Dedifferentiated amniotic fluid mesenchymal stem cell (primary cell): ENCODE measurements around the gene MYL6B.

ENCODE experiments used
- DNase-seq: peaks from one replicate; pipeline ENCODE4 v3.0.0-alpha.2; 2016; ENCODE audit errors: extremely low spot score

Gene MYL6B

DNA sequence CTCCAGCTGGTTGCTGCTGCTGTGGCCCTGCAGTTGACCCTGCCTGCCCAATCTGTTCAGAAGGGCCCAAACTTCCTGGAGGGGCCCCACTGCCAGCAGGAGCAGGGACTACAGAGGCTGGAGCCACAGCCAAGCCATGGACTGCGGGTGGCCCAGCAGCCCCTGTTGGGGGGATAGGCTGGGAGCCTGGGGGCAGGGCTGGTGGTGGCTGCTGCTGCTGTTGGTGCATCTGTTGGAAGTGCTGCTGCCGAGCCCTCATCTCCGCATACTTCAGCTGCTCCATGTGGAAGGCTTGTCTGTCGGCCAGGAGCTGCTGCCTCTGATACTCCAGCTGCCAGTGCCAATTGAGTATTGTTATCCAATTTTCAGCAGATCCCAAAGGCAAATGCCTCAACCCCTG lies 13.0 kb downstream of the MYL6B start:
- no peak for DNase-seq

DNA sequence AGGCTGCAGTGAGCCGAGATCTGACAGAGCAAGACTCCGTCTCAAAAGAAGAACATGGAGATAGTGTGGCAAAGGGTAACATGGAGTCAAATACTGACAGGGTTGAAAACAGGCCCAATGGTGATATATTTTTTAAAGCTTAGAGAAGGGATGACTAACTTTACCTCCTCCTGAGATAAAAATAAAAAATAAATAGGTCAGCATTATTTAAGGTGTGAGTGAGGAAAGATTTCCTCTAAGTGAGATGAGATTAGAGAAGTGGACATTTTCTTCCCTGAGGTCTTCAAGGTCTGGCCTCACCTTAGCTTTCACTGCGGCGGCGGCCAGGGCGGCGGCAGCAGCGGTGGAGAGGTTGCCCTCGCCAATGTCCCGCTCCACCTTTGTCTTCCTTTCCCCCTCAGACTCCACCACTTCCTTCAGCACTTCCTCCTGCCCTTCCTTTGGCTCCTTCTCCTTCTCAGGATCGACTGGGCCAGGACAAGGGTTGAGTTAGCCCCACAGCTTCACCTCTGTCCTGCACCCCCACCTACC lies 16.9 kb downstream of the MYL6B start:
- DNase-seq: no peak

DNA sequence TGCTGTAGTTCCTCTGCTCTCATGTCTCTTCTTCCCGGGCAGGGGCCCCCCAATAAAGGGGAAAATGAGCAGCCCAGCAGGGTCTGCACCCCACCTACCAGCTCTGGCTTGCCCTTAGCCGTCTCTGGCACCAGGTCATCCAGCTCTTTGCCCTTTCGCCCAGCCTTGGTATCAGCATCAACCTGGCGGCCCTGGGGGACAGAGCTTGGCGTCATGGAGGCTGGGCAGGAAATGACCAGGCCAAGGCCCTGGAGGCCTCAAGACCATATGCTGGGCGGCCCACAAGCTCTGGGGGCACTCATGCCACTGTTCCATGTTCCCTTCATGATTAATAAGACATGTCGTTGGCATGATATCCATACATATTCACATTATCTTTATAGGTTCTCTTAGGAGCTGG lies 20.5 kb downstream of the MYL6B start:
- no peak for DNase-seq

DNA sequence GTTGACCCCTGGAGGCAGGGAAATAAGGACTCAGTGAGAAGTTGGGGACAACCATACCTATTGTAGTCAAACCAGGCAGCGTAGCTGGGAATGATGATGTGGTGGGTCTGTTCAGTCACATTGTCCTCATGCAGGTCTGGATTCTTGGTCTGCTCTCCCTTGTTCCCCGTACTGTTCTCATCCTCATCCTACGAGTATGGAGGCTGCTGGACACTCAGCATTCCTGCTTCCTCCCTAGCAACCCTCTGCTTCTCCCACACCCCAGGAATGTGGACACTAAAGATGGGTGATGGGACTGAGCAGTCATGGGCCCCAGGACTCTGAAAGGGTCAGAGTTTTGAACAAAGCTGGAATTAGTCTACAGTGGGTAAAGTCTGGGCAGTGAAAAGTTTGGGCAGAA lies 26.0 kb downstream of the MYL6B start:
- DNase-seq: no peak

DNA sequence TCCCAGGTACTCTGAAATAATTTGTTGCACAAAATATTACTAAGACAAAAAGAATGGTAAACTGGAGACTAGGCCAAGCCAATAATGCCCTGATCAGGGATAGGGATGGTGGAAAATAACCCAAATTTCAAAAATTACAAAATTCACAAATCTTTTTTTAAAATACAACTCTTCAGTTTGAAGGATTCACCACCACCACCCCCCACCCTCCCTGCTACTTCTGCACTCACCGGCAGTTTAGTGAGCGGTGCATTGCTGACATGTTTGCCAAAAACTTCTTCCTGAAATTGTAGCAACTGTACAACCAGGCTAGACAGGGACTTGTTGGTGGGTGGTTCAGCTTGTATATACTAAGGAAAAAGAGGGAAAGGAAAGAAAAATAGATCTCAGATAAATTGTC lies 34.6 kb downstream of the MYL6B start:
- no peak for DNase-seq

DNA sequence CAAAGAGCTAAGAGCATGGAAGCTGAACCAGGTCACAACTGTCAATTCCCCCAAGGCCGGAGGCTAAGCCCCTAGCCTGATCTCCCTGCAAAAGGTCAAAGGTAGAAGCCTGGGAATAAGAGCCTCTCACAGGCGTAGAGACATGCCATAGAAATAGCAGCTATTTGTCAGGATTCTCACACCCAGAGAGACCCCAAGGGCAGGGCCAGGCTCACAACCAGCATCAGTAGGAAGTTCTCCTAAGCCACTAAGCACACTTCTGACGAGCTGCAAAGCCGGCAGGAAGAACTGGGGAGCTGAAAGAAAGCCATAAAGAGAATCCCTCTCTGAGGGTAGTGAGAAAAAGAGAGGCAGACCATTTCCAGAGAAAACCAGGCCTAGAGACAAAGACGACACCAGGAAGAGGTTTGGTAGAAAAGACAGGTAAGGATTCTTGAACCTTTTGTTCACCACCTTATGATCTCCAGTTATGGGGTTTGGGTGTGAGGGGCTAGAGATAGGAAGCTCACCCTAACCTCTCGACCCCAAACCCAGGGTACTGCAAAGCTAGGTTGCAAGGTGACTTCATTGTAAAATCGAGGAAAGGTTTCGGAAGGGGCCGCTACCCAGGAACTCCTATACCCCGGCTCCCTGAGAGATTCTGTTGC lies 35.9 kb downstream of the MYL6B start:
- no peak for DNase-seq

DNA sequence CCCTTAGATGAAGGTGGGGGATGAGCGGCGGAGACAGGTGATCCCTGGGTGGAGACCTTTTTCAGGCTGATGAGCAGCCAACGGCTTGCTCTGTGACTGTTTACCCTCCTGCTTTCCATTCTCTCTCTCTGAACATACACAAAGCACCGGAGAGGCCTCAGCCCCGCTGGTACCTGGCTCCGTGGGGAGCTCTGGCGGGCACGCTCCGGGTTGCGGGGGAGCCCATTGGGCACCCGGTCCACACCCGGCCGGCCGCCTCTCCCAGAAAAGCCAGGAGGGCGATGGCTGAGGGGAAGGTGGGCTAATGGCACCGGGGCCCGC lies 36.4 kb downstream of the MYL6B start:
- DNase-seq: no peak

DNA sequence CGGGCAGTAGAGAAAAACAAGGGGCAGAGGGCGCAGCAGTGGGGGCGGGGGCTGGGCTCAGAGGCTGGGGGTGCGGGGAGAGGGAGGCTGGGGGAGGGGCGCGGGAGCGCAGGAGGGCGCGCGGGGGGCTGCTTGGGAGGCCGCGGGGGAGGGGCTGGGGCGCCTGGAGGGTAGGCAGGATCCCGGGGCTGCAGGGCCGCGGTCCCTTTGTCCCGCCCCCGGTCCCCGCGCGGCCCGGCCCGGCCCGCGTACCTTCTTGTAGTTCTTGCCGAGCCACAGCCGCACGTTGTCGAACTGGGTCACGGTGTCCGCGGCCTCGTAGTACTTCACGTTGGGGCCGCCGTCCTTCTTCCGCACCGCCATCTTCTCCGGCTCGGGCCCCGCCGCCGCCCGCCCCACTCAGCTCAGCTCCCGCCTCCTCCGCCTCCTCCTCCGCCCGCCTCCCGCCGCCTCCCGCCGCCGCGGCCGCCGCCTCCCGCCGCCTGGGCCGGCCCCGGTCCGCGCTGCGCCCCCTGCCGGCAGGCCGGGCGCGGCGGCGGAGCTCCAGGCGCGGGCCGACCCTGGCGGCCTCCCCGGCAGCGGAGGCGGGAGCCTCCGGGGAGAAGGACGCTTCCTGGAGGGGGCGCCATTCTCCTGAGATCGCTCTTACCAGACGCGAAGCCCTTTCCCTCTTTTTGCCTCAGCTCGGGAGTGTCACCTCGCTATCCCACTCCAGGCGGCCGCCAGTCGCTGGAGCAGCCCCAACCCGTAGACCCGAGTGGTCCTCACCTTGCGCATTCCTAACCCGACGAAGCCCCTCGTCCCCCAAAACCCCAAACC lies 36.9 kb downstream of the MYL6B start, which contains the start of gene SMARCC2:
TSS of gene SMARCC2 (minus strand) at position 385 of the 819 bp plus-strand sequence. CDS start at position 363, 22 bp downstream.
- peak; percentile 85 for DNase-seq

DNA sequence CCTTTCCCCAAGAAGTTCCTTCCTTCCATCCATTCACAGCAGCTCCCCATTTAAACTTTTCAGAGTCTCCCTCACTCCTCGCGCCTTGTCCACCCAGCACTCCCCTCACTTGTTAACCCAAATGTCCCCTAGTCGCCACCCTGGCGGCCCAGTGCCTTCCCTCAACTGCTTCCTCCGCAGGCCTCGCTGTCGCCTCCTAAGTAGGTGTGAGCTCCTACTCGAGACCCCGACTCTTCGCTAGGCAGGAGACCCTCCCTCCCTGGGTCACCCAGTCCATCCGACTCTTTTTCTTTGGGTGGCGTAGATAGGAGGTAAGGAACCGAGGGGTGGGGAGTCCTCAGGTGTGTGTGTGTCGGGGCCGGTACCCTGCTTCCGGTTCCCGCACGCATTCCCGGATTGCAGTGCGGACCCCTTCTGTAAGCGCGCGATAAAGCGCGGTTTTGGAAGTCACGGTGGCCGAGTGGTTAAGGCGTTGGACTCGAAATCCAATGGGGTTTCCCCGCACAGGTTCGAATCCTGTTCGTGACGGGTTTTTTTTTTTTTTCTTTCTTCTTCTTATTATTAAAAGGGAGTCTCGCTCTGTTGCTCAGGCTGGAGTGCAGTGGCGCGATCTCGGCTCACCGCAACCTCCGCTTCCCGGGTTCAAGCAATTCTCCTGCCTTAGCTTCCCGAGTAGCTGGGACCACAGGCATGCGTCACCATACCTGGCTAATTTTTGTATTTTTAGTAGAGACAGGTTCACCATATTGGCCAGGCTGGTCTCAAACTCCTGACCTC lies 37.7 kb downstream of the MYL6B start:
- DNase-seq: peak; percentile 82

DNA sequence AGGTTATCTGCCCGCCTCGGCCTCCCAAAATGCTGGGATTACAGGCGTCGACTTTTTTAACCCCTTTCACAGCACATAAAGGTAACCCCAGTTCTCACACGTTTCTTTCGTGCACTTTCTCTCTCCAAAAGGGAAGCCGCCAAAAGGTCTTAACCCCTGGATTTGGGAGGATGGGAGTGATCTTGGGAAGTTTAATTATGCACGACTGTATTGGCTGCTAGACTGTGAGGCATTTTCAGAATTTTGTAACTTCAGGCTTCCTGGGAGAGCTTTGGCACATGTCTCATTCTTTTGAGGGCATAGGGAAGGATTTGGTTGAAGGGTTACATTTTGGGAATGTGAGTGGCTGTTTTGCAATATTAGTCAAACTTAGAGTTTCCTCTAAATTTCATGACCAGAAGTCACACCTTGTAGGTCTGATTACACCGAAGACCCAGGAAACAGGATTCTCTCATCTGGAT lies 38.3 kb downstream of the MYL6B start:
- no peak for DNase-seq

DNA sequence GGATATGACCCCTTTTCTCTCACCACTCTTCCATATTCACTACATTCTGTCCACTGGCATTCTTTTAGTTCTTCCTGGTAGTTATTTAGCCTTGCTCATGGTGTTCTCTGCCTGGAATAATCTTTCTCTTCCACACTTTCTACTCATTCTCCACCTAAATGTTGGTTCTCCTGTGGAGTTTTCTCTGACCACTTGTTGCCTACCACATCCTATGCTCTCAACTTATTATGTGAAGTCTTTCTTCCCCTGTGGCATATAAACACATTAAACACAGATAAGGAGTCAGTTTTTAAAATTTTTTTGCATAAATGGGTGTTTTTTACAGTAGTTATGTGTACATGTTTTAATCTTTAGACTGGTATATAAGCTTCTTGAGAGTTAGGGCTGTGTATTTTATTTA lies 40.2 kb downstream of the MYL6B start:
- no peak for DNase-seq

DNA sequence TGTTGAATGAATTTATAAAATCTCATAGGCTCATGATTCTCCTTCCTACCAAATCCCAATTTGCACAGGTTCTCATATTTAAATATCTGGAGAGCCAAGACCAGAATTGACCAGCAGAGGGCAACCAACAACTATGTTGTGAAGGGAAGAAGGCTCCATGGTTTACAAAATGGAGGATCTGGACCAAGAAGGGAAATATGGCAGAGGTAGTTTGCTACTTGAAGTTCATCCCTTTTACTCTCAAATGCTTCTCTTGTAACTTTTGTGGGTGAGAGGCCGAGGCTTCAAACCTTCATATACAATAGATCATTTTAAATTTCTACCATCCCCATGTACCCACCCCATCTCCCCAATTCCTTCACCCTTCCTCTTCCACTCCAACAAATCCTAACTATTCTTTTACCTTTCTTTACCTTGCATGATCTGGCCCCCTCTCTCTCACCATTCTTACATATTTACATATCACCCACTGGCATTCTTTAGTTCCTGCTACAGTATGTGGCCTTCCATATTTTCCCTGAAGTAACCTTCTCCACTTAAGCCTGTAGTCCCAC lies 40.7 kb downstream of the MYL6B start:
- peak; percentile 93 for DNase-seq

DNA sequence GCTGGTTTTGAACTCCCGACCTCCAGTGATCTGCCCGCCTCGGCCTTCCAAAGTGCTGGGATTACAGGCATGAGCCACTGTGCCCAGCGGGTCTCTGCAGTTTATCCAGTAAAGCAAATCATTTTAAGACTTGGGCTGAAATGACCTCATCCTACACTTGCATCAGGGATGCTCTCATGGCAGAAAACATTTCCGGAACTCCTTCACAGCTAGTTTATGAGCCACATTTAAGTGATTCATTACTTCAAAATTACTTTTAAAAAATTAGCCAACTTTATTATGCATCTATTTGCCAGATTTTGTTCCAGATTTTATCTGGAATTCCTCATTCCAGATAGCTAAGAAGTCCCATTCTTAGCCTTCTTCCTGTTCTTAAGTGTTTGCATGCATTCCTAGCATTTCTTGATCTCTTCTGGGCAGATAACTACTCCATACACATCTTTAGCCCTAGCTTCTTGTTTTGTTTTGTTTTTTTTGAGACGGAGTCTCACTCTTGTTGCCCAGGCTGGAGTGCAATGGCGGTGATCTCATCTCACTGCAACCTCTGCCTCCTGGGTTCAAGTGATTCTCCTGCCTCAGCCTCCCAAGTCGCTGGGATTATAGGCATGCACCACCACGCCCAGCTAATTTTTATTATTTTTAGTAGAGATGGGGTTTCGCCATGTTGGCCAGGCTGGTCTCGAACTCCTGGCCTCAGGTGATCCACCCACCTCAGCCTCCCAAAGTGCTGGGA lies 44.6 kb downstream of the MYL6B start:
- DNase-seq: peak; percentile 88

DNA sequence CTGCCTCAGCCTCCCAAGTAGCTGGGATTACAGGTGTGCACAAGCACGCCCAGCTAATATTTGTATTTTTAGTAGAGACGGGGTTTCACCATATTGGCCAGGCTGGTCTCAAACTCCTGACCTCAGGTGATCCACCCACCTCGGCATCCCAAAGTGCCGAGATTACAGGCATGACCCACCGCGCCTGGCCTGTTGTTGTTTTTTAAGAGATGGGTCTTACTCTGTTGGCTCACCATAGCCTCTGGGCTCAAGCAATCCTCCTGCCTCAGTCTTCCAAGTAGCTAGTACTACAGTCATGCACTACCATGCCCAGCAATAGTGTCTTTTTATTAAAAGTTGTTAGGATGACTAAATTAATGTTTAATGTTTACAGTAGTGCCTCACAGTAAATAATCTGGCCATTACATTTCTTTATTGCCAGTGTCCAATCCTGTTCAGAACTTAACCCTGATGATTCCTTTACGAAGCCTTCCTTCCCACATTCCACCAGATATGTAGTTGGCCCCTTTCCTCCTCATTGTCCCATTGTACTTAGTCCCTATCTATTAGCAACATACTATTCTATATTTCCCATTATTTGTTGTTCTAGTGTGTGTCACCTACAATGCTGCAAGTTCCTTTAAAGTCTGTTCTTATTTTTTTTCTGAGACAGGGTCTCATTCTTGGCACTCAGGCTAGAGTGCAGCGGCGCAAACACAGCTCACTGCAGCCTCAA lies 45.7 kb downstream of the MYL6B start:
- no peak for DNase-seq

DNA sequence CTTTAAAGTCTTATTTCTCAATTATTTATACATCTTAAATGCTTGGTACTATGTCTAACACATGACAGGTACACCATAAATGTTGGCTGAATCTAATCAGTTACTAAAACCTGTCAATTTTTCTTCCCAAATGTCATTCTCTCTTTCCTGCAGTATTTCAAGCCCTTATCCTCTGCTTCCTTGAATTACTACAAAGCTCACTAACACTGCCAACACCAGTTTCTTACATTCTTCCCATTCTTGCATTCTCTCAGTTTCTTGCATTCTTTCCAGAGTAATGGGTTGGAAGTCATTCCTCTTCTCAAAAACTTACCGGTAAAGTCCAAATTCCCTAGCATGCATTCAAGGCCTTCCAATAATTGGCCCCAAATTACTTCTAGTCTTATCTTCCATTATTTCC lies 46.4 kb downstream of the MYL6B start:
- DNase-seq: no peak

DNA sequence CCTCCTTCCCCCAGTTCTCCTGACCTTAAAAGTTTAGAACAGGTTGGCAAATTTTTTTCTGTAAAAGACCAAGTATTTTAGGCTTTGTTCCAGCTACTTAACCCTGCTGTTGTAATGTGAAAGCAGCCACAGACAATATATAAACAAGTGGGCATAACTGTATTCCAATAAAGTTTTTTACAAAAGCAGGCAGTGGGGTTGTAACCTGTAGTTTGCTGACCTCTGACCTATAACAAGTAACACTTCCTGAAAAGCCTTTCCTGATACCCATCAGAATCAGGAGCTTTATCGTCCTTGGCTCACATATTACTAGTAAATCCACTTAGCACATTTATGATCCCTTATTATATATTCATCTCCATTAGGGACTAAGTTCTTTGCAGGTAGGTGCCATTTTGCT lies 50.0 kb downstream of the MYL6B start:
- no peak for DNase-seq

DNA sequence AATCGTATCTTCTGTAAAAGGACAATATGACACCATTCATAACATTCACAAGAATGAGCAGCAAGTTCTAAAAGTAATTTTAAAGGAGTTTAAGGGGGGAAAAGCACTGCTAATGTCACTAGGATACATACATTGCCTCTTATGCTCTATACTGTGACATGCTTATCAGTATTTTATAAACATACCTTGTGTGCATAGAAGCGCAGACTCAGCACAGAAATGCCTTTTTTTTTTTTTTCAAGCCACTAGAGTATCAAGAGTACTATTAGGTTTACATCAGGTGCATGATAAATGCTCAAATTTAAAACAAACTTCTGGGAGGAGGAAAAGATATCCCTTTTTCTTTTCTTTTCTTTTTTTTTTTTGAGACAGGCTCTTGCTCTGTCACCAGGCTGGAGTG lies 50.5 kb downstream of the MYL6B start:
- DNase-seq: no peak

DNA sequence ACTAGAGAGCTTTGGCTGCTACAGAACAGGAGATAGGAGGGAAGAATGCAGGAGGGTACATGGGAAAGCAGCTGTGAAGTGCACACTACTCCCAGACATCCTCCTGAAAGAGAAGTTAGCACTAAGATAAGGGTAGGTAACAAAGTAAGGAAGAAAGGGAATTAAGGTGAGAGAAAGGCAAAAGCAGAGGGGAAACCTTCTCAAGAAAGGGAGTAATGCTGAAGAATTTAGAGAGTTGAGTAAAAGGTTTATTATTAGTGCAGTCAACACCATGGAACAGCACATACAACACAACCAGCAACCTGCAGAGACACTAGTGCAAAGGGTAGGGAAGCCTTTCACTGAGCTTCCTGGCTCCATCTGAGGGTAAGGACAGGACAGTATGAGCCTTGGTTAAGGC lies 51.9 kb downstream of the MYL6B start:
- no peak for DNase-seq

DNA sequence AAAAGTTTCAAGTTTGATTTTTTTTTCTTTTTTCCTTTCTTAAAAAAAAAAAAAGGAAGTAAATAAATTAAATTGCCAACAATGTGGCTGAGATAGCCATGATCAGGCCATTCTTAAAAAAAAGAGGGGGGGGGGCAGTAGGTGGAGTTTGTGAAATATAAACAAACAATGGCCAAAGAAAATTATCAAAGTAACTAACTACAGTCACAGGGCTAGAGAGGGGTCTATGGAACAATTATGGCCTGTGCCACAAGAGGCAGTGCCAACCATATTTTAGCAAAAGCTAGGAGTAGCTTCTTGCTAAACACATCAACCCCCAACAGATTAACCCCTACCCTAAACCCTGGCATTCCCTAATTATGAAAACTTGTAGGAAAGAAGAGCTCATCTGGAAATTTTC lies 53.1 kb downstream of the MYL6B start:
- DNase-seq: no peak

DNA sequence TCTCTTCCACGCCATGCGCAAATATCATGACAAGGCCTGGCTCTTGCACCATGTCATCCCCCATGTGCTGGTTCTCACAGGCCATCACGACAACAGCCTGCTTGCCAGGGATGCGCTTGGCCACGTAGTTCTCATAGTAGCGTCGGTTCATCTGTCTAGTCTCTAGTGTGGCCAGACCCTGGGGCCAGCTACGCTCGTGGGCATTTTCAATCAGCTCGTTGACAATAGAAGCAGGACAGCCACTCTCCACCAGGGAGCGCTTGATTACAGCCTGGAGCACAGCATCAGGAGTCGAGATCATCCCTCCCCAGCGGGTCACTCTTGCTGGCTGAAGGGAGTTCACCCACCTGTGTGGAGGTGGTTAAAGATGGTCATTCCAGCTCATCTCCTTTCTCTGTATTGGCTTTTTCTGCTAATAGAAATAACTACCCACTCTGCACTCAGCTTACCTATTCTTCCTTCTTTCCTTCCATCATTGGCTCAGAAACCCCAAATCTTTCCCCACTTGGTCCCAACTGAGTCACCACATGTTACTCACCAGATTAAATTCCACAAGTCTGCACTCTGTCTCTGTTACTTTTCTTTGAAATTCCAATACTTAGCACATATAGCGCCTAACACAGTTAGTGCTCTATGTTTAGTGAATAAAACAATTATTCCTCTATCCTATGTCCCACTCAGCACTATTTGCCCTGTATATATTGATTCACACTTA lies 54.2 kb downstream of the MYL6B start:
- no peak for DNase-seq
